H9 (cell line): ENCODE results near the gene TMC3. TPM values are rescaled to one million over a fixed set of nuclear protein-coding genes. Genes with fewer than 3 reads are reported as not detected.

Experiments
- DNase-seq: peaks from one replicate; pipeline ENCODE4 v3.0.0-alpha.2; 2017
- H2AFZ ChIP-seq: one replicate; pipeline ENCODE4 v1.6.1; 2013; ENCODE audit warnings: mild to moderate bottlenecking, low read length, control low read depth, moderate library complexity
- H2AK5ac ChIP-seq: 2 replicates; pipeline ENCODE4 v1.6.1; 2013; ENCODE audit warnings: low read length, control low read depth, mixed read lengths; ENCODE audit not compliant: insufficient read length
- H2BK120ac ChIP-seq: one replicate; pipeline ENCODE4 v1.6.1; 2013; ENCODE audit warnings: low read depth, mild to moderate bottlenecking, low read length, control low read depth, inconsistent platforms; ENCODE audit not compliant: poor library complexity, severe bottlenecking
- H2BK12ac ChIP-seq: 2 replicates; pipeline ENCODE4 v1.6.1; 2013; ENCODE audit warnings: low read length, control low read depth, mixed read lengths, low read depth; ENCODE audit not compliant: insufficient read length
- H2BK15ac ChIP-seq: 2 replicates; pipeline ENCODE4 v1.6.1; 2013; ENCODE audit warnings: low read depth, low read length, control low read depth
- H2BK20ac ChIP-seq: one replicate; pipeline ENCODE4 v1.6.1; 2013; ENCODE audit warnings: low read depth, mild to moderate bottlenecking, low read length, control low read depth, inconsistent platforms; ENCODE audit not compliant: poor library complexity, severe bottlenecking
- H2BK5ac ChIP-seq: 2 replicates; pipeline ENCODE4 v1.6.1; 2013; ENCODE audit warnings: low read length, control low read depth, mixed read lengths; ENCODE audit not compliant: insufficient read length
- H3K14ac ChIP-seq: 2 replicates; pipeline ENCODE4 v1.6.1; 2013; ENCODE audit warnings: low read length, control low read depth; ENCODE audit not compliant: insufficient read depth
- H3K18ac ChIP-seq: 2 replicates; pipeline ENCODE4 v1.6.1; 2013; ENCODE audit warnings: low read depth, mild to moderate bottlenecking, mixed read lengths, low read length, control low read depth; ENCODE audit not compliant: insufficient read length
- H3K23ac ChIP-seq: 2 replicates; pipeline ENCODE4 v1.6.1; 2013; ENCODE audit warnings: low read length, control low read depth, mixed read lengths, low read depth; ENCODE audit not compliant: insufficient read length
- H3K23me2 ChIP-seq: 2 replicates; pipeline ENCODE4 v1.6.1; 2013; ENCODE audit warnings: low read depth, mild to moderate bottlenecking, mixed read lengths, low read length, control low read depth; ENCODE audit not compliant: insufficient read length, poor library complexity, severe bottlenecking
- H3K27ac ChIP-seq: 2 replicates; pipeline ENCODE4 v1.5.1; 2013; ENCODE audit warnings: low read length, control low read depth, mixed read lengths, low read depth; ENCODE audit not compliant: insufficient read length
- H3K27me3 ChIP-seq: 2 replicates; pipeline ENCODE4 v1.6.1; 2013; ENCODE audit warnings: low read length, control low read depth, inconsistent platforms; ENCODE audit not compliant: insufficient read depth
- H3K4ac ChIP-seq: 2 replicates; pipeline ENCODE4 v1.6.1; 2013; ENCODE audit warnings: low read depth, mild to moderate bottlenecking, control low read depth, inconsistent platforms, low read length, moderate library complexity
- H3K4me1 ChIP-seq: 2 replicates; pipeline ENCODE4 v1.6.1; 2013; ENCODE audit warnings: low read length, control low read depth, inconsistent platforms; ENCODE audit not compliant: insufficient read depth
- H3K4me2 ChIP-seq: 2 replicates; pipeline ENCODE4 v1.6.1; 2013; ENCODE audit warnings: low read length, control low read depth, mixed read lengths; ENCODE audit not compliant: insufficient read length, insufficient read depth
- H3K56ac ChIP-seq: 2 replicates; pipeline ENCODE4 v1.6.1; 2013; ENCODE audit warnings: low read depth, mild to moderate bottlenecking, mixed read lengths, low read length, control low read depth; ENCODE audit not compliant: insufficient read length
- H3K79me1 ChIP-seq: 2 replicates; pipeline ENCODE4 v1.6.1; 2013; ENCODE audit warnings: low read depth, mild to moderate bottlenecking, moderate library complexity, low read length, control low read depth, inconsistent platforms; ENCODE audit not compliant: insufficient read depth, poor library complexity, severe bottlenecking
- H3K79me2 ChIP-seq: 2 replicates; pipeline ENCODE4 v1.6.1; 2013; ENCODE audit warnings: low read length, control low read depth, inconsistent platforms; ENCODE audit not compliant: insufficient read depth
- H3K9ac ChIP-seq: 2 replicates; pipeline ENCODE4 v1.6.1; 2013; ENCODE audit warnings: low read length, control low read depth, mixed read lengths; ENCODE audit not compliant: insufficient read length; ENCODE audit errors: extremely low read depth
- H3K9me3 ChIP-seq: one replicate; pipeline ENCODE4 v1.6.1; 2013; ENCODE audit warnings: low read depth, low read length, inconsistent platforms; ENCODE audit not compliant: control insufficient read depth
- H3T11ph ChIP-seq: one replicate; pipeline ENCODE4 v1.6.1; 2013; ENCODE audit warnings: mild to moderate bottlenecking, low read length, control low read depth, inconsistent platforms
- H4K20me1 ChIP-seq: one replicate; pipeline ENCODE4 v1.6.1; 2013; ENCODE audit not compliant: control insufficient read depth, insufficient read length, insufficient read depth
- H4K5ac ChIP-seq: 2 replicates; pipeline ENCODE4 v1.6.1; 2013; ENCODE audit warnings: low read depth, mild to moderate bottlenecking, mixed read lengths, low read length, control low read depth; ENCODE audit not compliant: insufficient read length
- H4K8ac ChIP-seq: replicated peaks from 2 replicates; pipeline ENCODE4 v1.6.1; 2013; ENCODE audit warnings: low read length, control low read depth, mixed read lengths, low read depth; ENCODE audit not compliant: insufficient read length
- H4K91ac ChIP-seq: 2 replicates; pipeline ENCODE4 v1.6.1; 2013; ENCODE audit warnings: low read depth, mild to moderate bottlenecking, moderate library complexity, mixed read lengths, low read length, control low read depth; ENCODE audit not compliant: insufficient read length
- H3K27ac Mint-ChIP-seq, 3 experiments: 2 replicates in 2 of 3; 3 replicates in 1 of 3; pipeline ENCODE4 v1.8.0; 2020 to 2021; ENCODE audit warnings: mixed read lengths in 3 of 3, mild to moderate bottlenecking in 1 of 3, moderate library complexity in 1 of 3
- H3K27me3 Mint-ChIP-seq: 2 replicates; pipeline ENCODE4 v1.8.0; 2021; ENCODE audit warnings: low read depth, mild to moderate bottlenecking, moderate library complexity, mixed read lengths
- H3K36me3 Mint-ChIP-seq, 3 experiments: 2 replicates in 2 of 3; 3 replicates in 1 of 3; pipeline ENCODE4 v1.8.0; 2020 to 2021; ENCODE audit warnings: low read depth in 3 of 3, mixed read lengths in 3 of 3; ENCODE audit not compliant: insufficient read depth in 1 of 3
- H3K4me1 Mint-ChIP-seq, 2 experiments: 2 replicates each; pipeline ENCODE4 v1.8.0; 2020; ENCODE audit warnings: mixed read lengths in 2 of 2
- H3K4me3 Mint-ChIP-seq, 2 experiments: 2 replicates in 1 of 2; 3 replicates in 1 of 2; pipeline ENCODE4 v1.8.0; 2020 to 2021; ENCODE audit warnings: mild to moderate bottlenecking in 2 of 2, mixed read lengths in 2 of 2, moderate library complexity in 1 of 2
- H3K9me3 Mint-ChIP-seq, 2 experiments: 2 replicates in 1 of 2; 3 replicates in 1 of 2; pipeline ENCODE4 v1.8.0; 2020; ENCODE audit warnings: mild to moderate bottlenecking in 2 of 2, mixed read lengths in 2 of 2, moderate library complexity in 1 of 2
- CTCF ChIP-seq: fragments of 200-600 bp; sonication (generic); conservative IDR thresholded peaks from 3 replicates; pipeline ENCODE4 v1.8.0; 2021; ENCODE audit warnings: antibody characterized with exemption, mild to moderate bottlenecking
- WGBS: extraction: QIAGEN DNeasy Blood & Tissue Kit; methylation state at CpG from one replicate; pipeline ENCODE4 v1.1.7; 2013; ENCODE audit warnings: missing lambda C conversion rate, low lambda C conversion rate, mixed read lengths; ENCODE audit not compliant: insufficient read length; ENCODE audit errors: extremely low coverage; 5-methylcytosine and 5-hydroxymethylcytosine counted together
- total RNA-seq: library from RNA; stranded (reverse); gene quantifications from 2 replicates; pipeline ENCODE4 v1.2.1, GENCODE V29; 2021

Gene TMC3
- total RNA-seq, 1 experiment from 2014 or later: not detected

DNA sequence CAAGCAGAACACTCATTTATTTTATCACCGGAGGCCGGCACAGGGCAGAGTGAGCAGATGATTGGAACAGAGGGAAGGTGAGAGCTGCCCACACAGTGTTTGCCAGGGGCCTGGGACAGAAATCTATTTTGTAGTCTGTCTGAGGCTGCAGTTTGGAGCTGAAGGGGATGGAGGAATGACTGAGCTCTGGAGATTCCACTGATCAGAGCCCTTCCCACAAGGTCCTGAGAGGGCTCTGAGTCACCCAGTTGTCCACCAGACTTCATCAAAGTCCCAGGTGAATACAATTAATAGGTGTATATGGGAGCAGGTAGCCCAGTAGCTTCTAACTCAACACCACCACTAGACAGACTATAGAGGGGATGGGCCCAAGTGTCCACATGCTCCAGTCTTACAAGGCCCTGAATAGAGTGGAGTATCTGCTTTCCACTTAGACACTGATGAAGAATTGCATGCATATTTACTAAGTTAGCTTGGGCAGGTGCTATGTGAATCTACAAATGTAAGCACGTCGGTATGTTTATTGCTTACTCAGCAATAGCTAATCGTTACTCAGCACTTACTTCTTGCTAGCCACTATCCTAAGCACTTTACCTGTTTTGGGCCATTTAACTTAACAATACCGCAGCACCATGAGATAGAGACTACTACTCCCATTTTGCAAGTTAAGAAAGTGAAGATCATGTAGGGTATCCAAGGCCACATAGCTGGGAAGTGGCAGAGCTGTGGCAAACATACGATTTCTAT lies 47.4 kb downstream of the TMC3 start:
- no peak overlapping the region for H4K5ac ChIP-seq
- no CpG with 5 or more reads among the region's 7 CpGs for WGBS
- H3K27me3 Mint-ChIP-seq: peaks cover 9% of the 10 kb centered on the region
- H3K9me3 Mint-ChIP-seq: no peaks in the 10 kb centered on the region
- no peak overlapping the region for H3K9ac ChIP-seq
- no peak overlapping the region for H3K4me2 ChIP-seq
- H3K9me3 ChIP-seq: no peaks in the 10 kb centered on the region
- no peak overlapping the region for H3T11ph ChIP-seq
- no peak overlapping the region for H3K27ac Mint-ChIP-seq
- no peak overlapping the region for H3K14ac ChIP-seq
- DNase-seq: no peak
- no peak overlapping the region for H3K56ac ChIP-seq
- H3K4me1 ChIP-seq: no peaks in the 10 kb centered on the region
- H3K4me1 Mint-ChIP-seq: peaks cover 12 to 13% of the 10 kb centered on the region in 2 experiments
- H2AK5ac ChIP-seq: no peak overlapping the region
- no peak overlapping the region for H2BK15ac ChIP-seq
- no peaks in the 10 kb centered on the region for H4K20me1 ChIP-seq
- H3K79me1 ChIP-seq: no peaks in the 10 kb centered on the region
- no peak overlapping the region for H2BK120ac ChIP-seq
- H2BK12ac ChIP-seq: no peak overlapping the region
- no peak overlapping the region for H2BK20ac ChIP-seq
- H3K27ac ChIP-seq: no peak overlapping the region
- TF ChIP-seq CTCF: no peak
- H3K4me3 Mint-ChIP-seq: no peak overlapping the region
- no peaks in the 10 kb centered on the region for H3K79me2 ChIP-seq
- H3K27me3 ChIP-seq: no peaks in the 10 kb centered on the region
- peaks cover 0 to 2% (median 0%) of the 10 kb centered on the region in 3 experiments; a peak in 1 of 7 replicates for H3K36me3 Mint-ChIP-seq
- no peak overlapping the region for H2BK5ac ChIP-seq
- no peak overlapping the region for H2AFZ ChIP-seq
- no peak overlapping the region for H3K18ac ChIP-seq
- H4K8ac ChIP-seq: no peak overlapping the region
- H3K4ac ChIP-seq: no peak overlapping the region
- H3K23me2 ChIP-seq: peaks cover 3% of the 10 kb centered on the region
- no peak overlapping the region for H4K91ac ChIP-seq
- no peak overlapping the region for H3K23ac ChIP-seq
